Islet precursor cell (in vitro differentiated cells): Measurements from ENCODE around the gene ALB.
A peak's percentile ranks its signal among the peaks of the same experiment; 100 is the strongest.

ENCODE experiments used
- DNase-seq: peaks from one replicate; pipeline ENCODE4 v3.0.0-alpha.2; 2018

The ALB gene

GRCh38 chr4:73452953-73453700, 49.0 kb downstream of the ALB start:
- peak; percentile 96 for DNase-seq

- peak; percentile 59 for DNase-seq
Measured at GRCh38 chr4:73453701-73454005, 49.6 kb downstream of the ALB start.

- no peak for DNase-seq
Measured at GRCh38 chr4:73454920-73455319, 50.8 kb downstream of the ALB start.

GRCh38 chr4:73456177-73457022, 52.3 kb downstream of the ALB start:
- DNase-seq = no peak

- no peak for DNase-seq
Measured at GRCh38 chr4:73458184-73459047, 54.3 kb downstream of the ALB start.

GRCh38 chr4:73459048-73459421, 54.9 kb downstream of the ALB start:
- DNase-seq = no peak

- no peak for DNase-seq
Measured at GRCh38 chr4:73460913-73461522, 56.9 kb downstream of the ALB start.

- no peak for DNase-seq
Measured at GRCh38 chr4:73468170-73468569, 64.1 kb downstream of the ALB start.

- DNase-seq = no peak
Measured at GRCh38 chr4:73470728-73471127, 66.6 kb downstream of the ALB start.
